OCI-LY3 (cell line): ENCODE data around the gene EIF3F.

ENCODE experiments used
- EZH2phosphoT487 ChIP-seq: fragments of 200-600 bp; shearing (Covaris generic); IDR thresholded peaks from 2 replicates; pipeline ENCODE4 v1.6.1; 2018; ENCODE audit warnings: antibody characterized with exemption, mixed run types, low read depth
- TF ChIP-seq, protein P1 (sequence below): fragments of 200-600, 300-600 bp; sonication (generic); IDR thresholded peaks from 2 replicates; pipeline ENCODE4 v1.5.1; 2014; ENCODE audit warnings: antibody characterized with exemption, low read length, low read depth

DNA sequence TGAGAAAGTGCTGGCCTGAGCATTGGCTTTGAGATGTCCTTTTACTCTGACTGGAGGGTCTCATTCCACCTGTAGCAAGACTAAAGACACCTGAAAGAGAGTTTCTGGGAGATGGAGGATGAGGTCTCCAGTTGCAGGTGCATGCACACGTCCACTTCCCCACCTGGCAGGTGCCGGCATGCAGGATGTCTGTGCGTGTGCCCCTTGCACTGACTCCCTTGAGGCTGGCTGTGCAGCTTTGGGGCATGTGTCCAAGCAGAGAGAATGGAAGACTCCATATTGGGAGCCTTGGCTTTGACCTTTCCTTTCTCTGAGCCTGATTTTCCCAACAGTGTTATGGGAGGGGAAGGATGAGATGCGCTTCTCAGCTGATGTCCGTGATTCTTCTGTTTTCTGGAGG lies 49.8 kb downstream of the EIF3F start:
- TF ChIP-seq, protein P1, sequence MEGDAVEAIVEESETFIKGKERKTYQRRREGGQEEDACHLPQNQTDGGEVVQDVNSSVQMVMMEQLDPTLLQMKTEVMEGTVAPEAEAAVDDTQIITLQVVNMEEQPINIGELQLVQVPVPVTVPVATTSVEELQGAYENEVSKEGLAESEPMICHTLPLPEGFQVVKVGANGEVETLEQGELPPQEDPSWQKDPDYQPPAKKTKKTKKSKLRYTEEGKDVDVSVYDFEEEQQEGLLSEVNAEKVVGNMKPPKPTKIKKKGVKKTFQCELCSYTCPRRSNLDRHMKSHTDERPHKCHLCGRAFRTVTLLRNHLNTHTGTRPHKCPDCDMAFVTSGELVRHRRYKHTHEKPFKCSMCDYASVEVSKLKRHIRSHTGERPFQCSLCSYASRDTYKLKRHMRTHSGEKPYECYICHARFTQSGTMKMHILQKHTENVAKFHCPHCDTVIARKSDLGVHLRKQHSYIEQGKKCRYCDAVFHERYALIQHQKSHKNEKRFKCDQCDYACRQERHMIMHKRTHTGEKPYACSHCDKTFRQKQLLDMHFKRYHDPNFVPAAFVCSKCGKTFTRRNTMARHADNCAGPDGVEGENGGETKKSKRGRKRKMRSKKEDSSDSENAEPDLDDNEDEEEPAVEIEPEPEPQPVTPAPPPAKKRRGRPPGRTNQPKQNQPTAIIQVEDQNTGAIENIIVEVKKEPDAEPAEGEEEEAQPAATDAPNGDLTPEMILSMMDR = no peak
- no peak for TF ChIP-seq EZH2phosphoT487
